ENCODE measurements around the gene BID. TPM values are rescaled to one million over a fixed set of nuclear protein-coding genes. Genes with fewer than 3 reads are reported as not detected.

BID gene
- total RNA-seq, 4 donors from 2014 or later: 5.1 to 23.7 (median 9.8) TPM

DNA sequence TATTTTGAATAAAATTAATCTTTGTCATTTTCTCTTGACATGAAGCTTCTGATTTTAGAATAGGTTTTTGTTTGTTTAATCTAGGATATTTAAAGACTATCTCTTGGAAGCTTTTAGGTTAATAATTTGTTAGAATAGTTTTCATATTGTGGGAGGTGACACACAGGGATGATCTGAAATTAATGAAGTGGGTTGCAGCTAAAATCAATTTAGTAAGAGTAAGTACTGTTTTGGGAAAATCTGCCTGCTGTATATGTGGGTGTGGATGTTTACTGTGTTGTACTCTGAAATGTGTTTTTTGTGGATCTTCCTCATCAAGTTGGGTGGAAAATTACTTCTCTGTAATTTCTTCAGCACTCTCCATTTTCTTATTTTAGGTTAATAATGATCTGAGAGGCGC is 67.3 kb downstream of the BID start:
- intact Hi-C loops (cut with DNase I; ENCODE audit: low total_unique reads) (no loop called here), in situ Hi-C loops (cut with MboI; ENCODE audit: low sequenced_read_pairs in 4 of 4) (no loop called here)
- no peaks in the 10 kb centered on the region for H3K9me3 ChIP-seq
- peak overlapping the region; percentile 44 to 87 (median 82) for H3K27ac ChIP-seq
- H3K4me1 ChIP-seq: peaks cover 0 to 4% of the 10 kb centered on the region in 2 donors
- ATAC-seq (no peak), DNase-seq (no peak)
- no peaks in the 10 kb centered on the region for H3K27me3 ChIP-seq
- peaks cover 0 to 36% of the 10 kb centered on the region in 2 donors for H3K36me3 ChIP-seq
- TF ChIP-seq, protein P1, sequence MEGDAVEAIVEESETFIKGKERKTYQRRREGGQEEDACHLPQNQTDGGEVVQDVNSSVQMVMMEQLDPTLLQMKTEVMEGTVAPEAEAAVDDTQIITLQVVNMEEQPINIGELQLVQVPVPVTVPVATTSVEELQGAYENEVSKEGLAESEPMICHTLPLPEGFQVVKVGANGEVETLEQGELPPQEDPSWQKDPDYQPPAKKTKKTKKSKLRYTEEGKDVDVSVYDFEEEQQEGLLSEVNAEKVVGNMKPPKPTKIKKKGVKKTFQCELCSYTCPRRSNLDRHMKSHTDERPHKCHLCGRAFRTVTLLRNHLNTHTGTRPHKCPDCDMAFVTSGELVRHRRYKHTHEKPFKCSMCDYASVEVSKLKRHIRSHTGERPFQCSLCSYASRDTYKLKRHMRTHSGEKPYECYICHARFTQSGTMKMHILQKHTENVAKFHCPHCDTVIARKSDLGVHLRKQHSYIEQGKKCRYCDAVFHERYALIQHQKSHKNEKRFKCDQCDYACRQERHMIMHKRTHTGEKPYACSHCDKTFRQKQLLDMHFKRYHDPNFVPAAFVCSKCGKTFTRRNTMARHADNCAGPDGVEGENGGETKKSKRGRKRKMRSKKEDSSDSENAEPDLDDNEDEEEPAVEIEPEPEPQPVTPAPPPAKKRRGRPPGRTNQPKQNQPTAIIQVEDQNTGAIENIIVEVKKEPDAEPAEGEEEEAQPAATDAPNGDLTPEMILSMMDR (IDR thresholded peaks at IDR 0.05 in 4 of 5, conservative IDR thresholded peaks at IDR 0.05 in 1 of 5): no peak
- TF ChIP-seq POLR2A (IDR thresholded peaks at IDR 0.05): no peak
- H3K4me3 ChIP-seq: peak overlapping the region in 3 of 4 donors; percentile 26 to 39 (median 31)

DNA sequence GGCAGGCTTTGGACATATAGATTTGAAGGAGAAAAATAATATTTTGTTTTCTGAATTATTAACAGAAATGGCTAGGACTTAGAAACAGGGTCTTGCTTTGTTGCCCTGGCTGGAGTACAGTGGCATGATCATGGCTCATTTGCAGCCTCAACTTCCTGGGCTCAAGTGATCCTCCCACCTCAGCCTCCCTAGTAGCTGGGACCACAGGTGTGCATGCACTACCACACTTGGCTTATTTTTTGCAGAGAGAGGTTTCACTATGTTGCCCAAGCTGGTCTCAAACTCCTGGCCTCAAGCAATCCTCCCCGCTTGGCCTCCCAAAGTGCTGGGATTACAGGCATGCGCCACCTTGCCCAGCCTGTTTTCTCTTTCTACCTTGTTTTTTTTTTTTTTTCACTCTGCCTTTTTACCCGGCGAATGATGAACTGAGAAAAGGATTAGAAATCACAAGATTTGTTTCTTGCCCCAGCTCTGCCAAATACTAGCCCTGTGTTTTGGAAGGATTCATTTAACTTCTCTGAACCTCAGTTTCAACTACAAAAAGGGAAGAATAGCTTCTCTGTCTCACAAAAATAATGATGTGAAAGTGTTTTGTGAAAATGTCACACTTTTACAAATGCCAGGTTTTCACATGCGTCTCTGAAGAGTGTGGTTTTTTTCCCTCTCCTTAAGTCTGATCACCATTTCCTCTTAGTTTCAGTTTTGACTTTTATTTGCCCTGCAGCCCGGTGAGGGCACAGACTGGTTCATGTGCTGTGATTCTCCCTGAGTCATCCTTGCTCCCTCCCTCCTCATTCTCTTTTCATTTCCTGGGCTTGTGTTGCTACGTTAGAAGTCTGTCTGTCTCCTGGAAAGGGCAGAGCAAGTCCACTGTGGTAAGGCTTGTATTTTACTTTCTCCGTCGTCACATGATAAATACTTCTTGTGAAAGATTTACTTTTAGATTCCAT is 68.0 kb downstream of the BID start:
- peak in 1 of 2 donors; percentile 69 for TF ChIP-seq POLR2A (IDR thresholded peaks at IDR 0.05)
- TF ChIP-seq, protein P1 (IDR thresholded peaks at IDR 0.05 in 4 of 5, conservative IDR thresholded peaks at IDR 0.05 in 1 of 5): no peak
- Histone ChIP-seq H3K36me3 (peaks cover 0 to 38% of the 10 kb centered on the region in 2 donors), H3K4me3 (peak overlapping the region in 3 of 4 donors; percentile 26 to 39 (median 31))

DNA sequence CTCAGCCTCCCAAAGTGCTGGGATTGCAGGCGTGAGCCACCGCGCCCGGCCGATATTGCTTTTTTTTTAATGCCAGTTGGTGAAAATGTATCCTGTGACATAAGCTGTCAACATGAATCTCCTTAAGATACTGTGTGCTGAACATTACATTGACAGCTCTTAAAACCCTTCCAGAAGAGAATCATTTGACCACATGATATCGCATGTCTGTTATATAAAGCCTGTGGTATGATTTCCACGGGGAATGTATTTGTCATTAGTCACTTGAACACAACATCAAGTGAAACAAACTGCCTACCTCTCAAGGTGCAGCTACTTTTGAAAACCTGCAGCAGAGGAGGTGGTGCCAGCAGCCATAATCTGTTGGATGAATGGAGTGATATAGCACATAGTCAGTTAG is 68.7 kb downstream of the BID start:
- H3K27me3 ChIP-seq: no peaks in the 10 kb centered on the region
- peak; percentile 63 to 69 for ATAC-seq

More for the DNA sequence above, 68.0 kb downstream of the BID start:
- Histone ChIP-seq H3K27me3 (no peaks in the 10 kb centered on the region), H3K4me1 (no peaks in the 10 kb centered on the region), H3K27ac (peak overlapping the region; percentile 44 to 87 (median 82)), H3K9me3 (no peaks in the 10 kb centered on the region)
- in situ Hi-C loops (cut with MboI; ENCODE audit: low sequenced_read_pairs in 4 of 4): no loop called here
- peak; percentile 35 to 72 for DNase-seq
- peak; percentile 96 to 98 for ATAC-seq
- intact Hi-C loops (cut with DNase I; ENCODE audit: low total_unique reads): no loop called here

DNA sequence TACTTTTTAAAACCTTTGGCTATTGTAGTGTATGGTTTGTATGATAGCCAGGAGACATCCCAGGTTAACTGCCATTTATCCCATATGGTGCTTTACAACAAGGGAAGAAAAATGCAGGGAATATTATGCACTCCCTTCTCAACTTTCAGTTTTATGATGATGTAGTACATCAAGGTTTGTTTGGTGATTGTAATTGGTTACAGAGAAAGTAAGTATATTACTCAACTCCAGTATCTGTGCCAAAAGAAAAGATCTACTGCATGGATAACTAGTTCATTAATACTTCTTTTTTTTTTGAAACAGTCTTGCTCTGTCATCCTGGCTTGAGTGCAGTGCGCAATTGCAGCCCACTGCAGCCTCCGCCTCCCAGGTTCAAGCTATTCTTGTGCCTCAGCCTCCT is 70.5 kb downstream of the BID start:
- TF ChIP-seq, protein P1 (IDR thresholded peaks at IDR 0.05 in 4 of 5, conservative IDR thresholded peaks at IDR 0.05 in 1 of 5): no peak
- TF ChIP-seq POLR2A (IDR thresholded peaks at IDR 0.05): no peak
- H3K9me3 ChIP-seq: no peaks in the 10 kb centered on the region
- in situ Hi-C loops (cut with MboI; ENCODE audit: low sequenced_read_pairs in 4 of 4): no loop called here
- H3K27ac ChIP-seq: peak overlapping the region in 1 of 4 donors; percentile 19
- ATAC-seq (no peak), DNase-seq (no peak)
- H3K4me1 ChIP-seq: no peaks in the 10 kb centered on the region
- H3K4me3 ChIP-seq: no peak overlapping the region
- no peaks in the 10 kb centered on the region for H3K27me3 ChIP-seq
- H3K36me3 ChIP-seq: peaks cover 0 to 35% of the 10 kb centered on the region in 2 donors
- intact Hi-C loops (cut with DNase I; ENCODE audit: low total_unique reads): no loop called here

More for the DNA sequence above, 68.7 kb downstream of the BID start:
- Histone ChIP-seq H3K4me3 (no peak overlapping the region), H3K9me3 (no peaks in the 10 kb centered on the region), H3K27ac (peak overlapping the region; percentile 44 to 87 (median 82)), H3K4me1 (no peaks in the 10 kb centered on the region), H3K36me3 (peaks cover 0 to 38% of the 10 kb centered on the region in 2 donors)
- in situ Hi-C loops (cut with MboI; ENCODE audit: low sequenced_read_pairs in 4 of 4) (no loop called here), intact Hi-C loops (cut with DNase I; ENCODE audit: low total_unique reads) (no loop called here)
- DNase-seq: no peak
- TF ChIP-seq, protein P1 (IDR thresholded peaks at IDR 0.05 in 4 of 5, conservative IDR thresholded peaks at IDR 0.05 in 1 of 5): no peak
- peak in 1 of 2 donors; percentile 9 for TF ChIP-seq POLR2A (IDR thresholded peaks at IDR 0.05)

Data from gastrocnemius medialis (tissue), 4 donors.